Measurements from ENCODE around the gene EIF2D.

EIF2D gene

GRCh38 chr1:206554211-206554610 is 58.1 kb downstream of the EIF2D start:
- no peak overlapping the region for H3K4me3 ChIP-seq (ENCODE audit: low read length)
- H3K9me3 ChIP-seq (replicated peaks; ENCODE audit: low read length), result no peaks in the 10 kb centered on the region
- H3K27me3 ChIP-seq (ENCODE audit: control insufficient read depth, insufficient read depth, low read length), result peaks cover 59% of the 10 kb centered on the region
- no peak overlapping the region for H3K9ac ChIP-seq (ENCODE audit: low read depth, low read length)
- H3K36me3 ChIP-seq (ENCODE audit: insufficient read depth, low read length), result no peaks in the 10 kb centered on the region
- peaks cover 11% of the 10 kb centered on the region for H3K4me1 ChIP-seq (ENCODE audit: control insufficient read depth, insufficient read depth, low read length)
- H3K4me2 ChIP-seq (ENCODE audit: low read length), result no peak overlapping the region

GRCh38 chr1:206551986-206552326 is 60.3 kb downstream of the EIF2D start:
- H3K4me3 ChIP-seq (ENCODE audit: low read length), result no peak overlapping the region
- no peaks in the 10 kb centered on the region for H3K9me3 ChIP-seq (replicated peaks; ENCODE audit: low read length)
- no peak overlapping the region for H3K9ac ChIP-seq (ENCODE audit: low read depth, low read length)
- H3K36me3 ChIP-seq (ENCODE audit: insufficient read depth, low read length), result no peaks in the 10 kb centered on the region
- peaks cover 59% of the 10 kb centered on the region for H3K27me3 ChIP-seq (ENCODE audit: control insufficient read depth, insufficient read depth, low read length)
- H3K4me1 ChIP-seq (ENCODE audit: control insufficient read depth, insufficient read depth, low read length), result peaks cover 3% of the 10 kb centered on the region
- no peak overlapping the region for H3K4me2 ChIP-seq (ENCODE audit: low read length)

GRCh38 chr1:206551296-206551985 is 60.8 kb downstream of the EIF2D start:
- no peak overlapping the region for H3K4me2 ChIP-seq (ENCODE audit: low read length)
- H3K4me1 ChIP-seq (ENCODE audit: control insufficient read depth, insufficient read depth, low read length), result peaks cover 3% of the 10 kb centered on the region
- H3K9ac ChIP-seq (ENCODE audit: low read depth, low read length), result no peak overlapping the region
- no peak overlapping the region for H3K4me3 ChIP-seq (ENCODE audit: low read length)
- no peaks in the 10 kb centered on the region for H3K9me3 ChIP-seq (replicated peaks; ENCODE audit: low read length)
- H3K27me3 ChIP-seq (ENCODE audit: control insufficient read depth, insufficient read depth, low read length), result peaks cover 58% of the 10 kb centered on the region
- H3K36me3 ChIP-seq (ENCODE audit: insufficient read depth, low read length), result no peaks in the 10 kb centered on the region

- H3K9me3 ChIP-seq (replicated peaks; ENCODE audit: low read length), result no peaks in the 10 kb centered on the region
- no peak overlapping the region for H3K9ac ChIP-seq (ENCODE audit: low read depth, low read length)
- H3K36me3 ChIP-seq (ENCODE audit: insufficient read depth, low read length), result no peaks in the 10 kb centered on the region
- peaks cover 2% of the 10 kb centered on the region for H3K4me1 ChIP-seq (ENCODE audit: control insufficient read depth, insufficient read depth, low read length)
- H3K4me2 ChIP-seq (ENCODE audit: low read length), result no peak overlapping the region
- H3K27me3 ChIP-seq (ENCODE audit: control insufficient read depth, insufficient read depth, low read length), result peaks cover 48% of the 10 kb centered on the region
- H3K4me3 ChIP-seq (ENCODE audit: low read length), result no peak overlapping the region
Observed at GRCh38 chr1:206550446-206550845, 61.8 kb downstream of the EIF2D start.

DNA sequence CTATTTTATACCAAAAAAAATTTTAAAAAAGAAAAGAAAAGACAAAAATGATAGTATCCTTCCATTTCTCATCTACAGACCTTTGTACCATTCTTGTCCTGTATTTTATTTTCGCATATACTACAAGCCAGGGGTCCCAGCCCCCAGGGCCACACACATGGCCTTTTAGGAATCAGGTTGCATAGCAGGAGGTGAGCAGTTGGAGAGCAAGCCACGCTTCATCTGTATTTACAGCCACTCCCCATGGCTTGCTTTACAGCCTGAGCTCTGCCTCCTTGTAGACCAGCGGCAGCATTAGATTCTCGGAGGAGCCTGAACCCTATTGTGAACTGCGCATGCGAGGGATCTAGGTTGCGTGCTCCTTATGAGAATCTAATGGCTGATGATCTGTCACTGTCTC is 65.2 kb downstream of the EIF2D start:
- peaks cover 23% of the 10 kb centered on the region for H3K27me3 ChIP-seq (ENCODE audit: control insufficient read depth, insufficient read depth, low read length)
- no peaks in the 10 kb centered on the region for H3K36me3 ChIP-seq (ENCODE audit: insufficient read depth, low read length)
- no peaks in the 10 kb centered on the region for H3K4me1 ChIP-seq (ENCODE audit: control insufficient read depth, insufficient read depth, low read length)
- no peak overlapping the region for H3K4me2 ChIP-seq (ENCODE audit: low read length)
- no peaks in the 10 kb centered on the region for H3K9me3 ChIP-seq (replicated peaks; ENCODE audit: low read length)
- H3K4me3 ChIP-seq (ENCODE audit: low read length), result no peak overlapping the region
- H3K9ac ChIP-seq (ENCODE audit: low read depth, low read length), result no peak overlapping the region

DNA sequence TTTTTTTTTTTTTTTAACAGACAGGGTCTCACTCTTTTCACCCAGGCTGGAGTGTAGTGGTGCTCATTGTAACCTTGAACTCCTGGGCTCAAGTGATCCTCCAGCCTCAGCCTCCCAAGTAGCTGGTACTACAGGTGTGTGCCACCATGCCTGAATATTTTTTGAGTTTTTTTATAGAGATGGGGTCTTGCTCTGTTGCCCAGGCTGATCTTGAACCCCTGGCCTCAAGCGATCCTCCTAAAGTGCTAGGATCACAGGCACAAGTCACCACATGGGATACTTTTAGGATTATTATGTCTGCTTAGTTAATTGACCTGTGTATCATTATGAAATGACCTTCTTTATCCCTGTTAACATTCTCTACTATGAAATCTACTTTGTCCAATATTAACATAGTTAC is 66.9 kb downstream of the EIF2D start:
- Histone ChIP-seq H3K9me3 (replicated peaks; ENCODE audit: low read length) (no peaks in the 10 kb centered on the region), H3K27me3 (ENCODE audit: control insufficient read depth, insufficient read depth, low read length) (peaks cover 10% of the 10 kb centered on the region), H3K4me2 (ENCODE audit: low read length) (no peak overlapping the region), H3K4me1 (ENCODE audit: control insufficient read depth, insufficient read depth, low read length) (peaks cover 3% of the 10 kb centered on the region), H3K9ac (ENCODE audit: low read depth, low read length) (no peak overlapping the region), H3K36me3 (ENCODE audit: insufficient read depth, low read length) (no peaks in the 10 kb centered on the region), H3K4me3 (ENCODE audit: low read length) (no peak overlapping the region)

GRCh38 chr1:206544562-206545257 is 67.6 kb downstream of the EIF2D start:
- Histone ChIP-seq H3K9me3 (replicated peaks; ENCODE audit: low read length) (no peaks in the 10 kb centered on the region), H3K4me2 (ENCODE audit: low read length) (no peak overlapping the region), H3K9ac (ENCODE audit: low read depth, low read length) (no peak overlapping the region), H3K36me3 (ENCODE audit: insufficient read depth, low read length) (no peaks in the 10 kb centered on the region), H3K4me3 (ENCODE audit: low read length) (no peak overlapping the region), H3K27me3 (ENCODE audit: control insufficient read depth, insufficient read depth, low read length) (peaks cover 3% of the 10 kb centered on the region), H3K4me1 (ENCODE audit: control insufficient read depth, insufficient read depth, low read length) (peaks cover 8% of the 10 kb centered on the region)

Measured in skeletal muscle satellite cell (primary cell).